ENCODE measurements around the gene DIAPH2.

- TF ChIP-seq EZH2phosphoT487 (IDR thresholded peaks at IDR 0.05; ENCODE audit: insufficient read depth, low read depth) (no peak), EZH2 (IDR thresholded peaks at IDR 0.05; ENCODE audit: insufficient read depth, poor library complexity, severe bottlenecking) (no peak)
Measured at GRCh38 chrX:96918864-96919263, 234.2 kb downstream of the DIAPH2 start.

Measured in GM23248 (cell line).